Endothelial cell of umbilical vein (primary cell): ENCODE measurements around the gene CEBPA. TPM values are rescaled to one million over a fixed set of nuclear protein-coding genes. Genes with fewer than 3 reads are reported as not detected.

Source experiments
- BruUV-seq: library from RNA; stranded (reverse); fragments of 400-500 nt; replicated peaks from 2 replicates; lab custom pipeline; 2021; lab: Mats Ljungman, UMichigan
- CTCF ChIA-PET: fragments of 300-600, 350-600 bp; sonication (Branson Sonifier 250); formaldehyde crosslinking; loops from one replicate; lab custom pipeline; 2021; ENCODE audit warnings: antibody characterized with exemption, inconsistent platforms; lab: Charles Lee
- POLR2A ChIA-PET: fragments of 300-600, 350-600 bp; sonication (Branson Sonifier 250); formaldehyde crosslinking; loops from one replicate; lab custom pipeline; 2021; ENCODE audit warnings: antibody characterized with exemption, inconsistent platforms; lab: Charles Lee
- DNase-seq: peaks from one replicate; pipeline ENCODE4 v3.0.0-alpha.2; 2011; ENCODE audit warnings: low read depth, low spot score
- FAIRE-seq: peaks from 2 replicates; lab custom pipeline; 2011; peaks lifted over from hg19 to GRCh38; lab: Jason Lieb, UNC
- H2AFZ ChIP-seq: 2 replicates; pipeline ENCODE4 v1.6.0; 2012; ENCODE audit warnings: low read depth, low read length, control low read depth, inconsistent platforms
- H3K27ac ChIP-seq: 2 replicates; pipeline ENCODE4 v1.5.1; 2011; ENCODE audit warnings: low read depth, mild to moderate bottlenecking, control low read depth, low read length, moderate library complexity; ENCODE audit not compliant: insufficient read depth
- H3K27me3 ChIP-seq, 2 experiments: 2 replicates each; pipeline versions ENCODE4 v1.6.0 to v1.6.1; 2011; ENCODE audit warnings: low read length in 2 of 2, mixed read lengths in 1 of 2; ENCODE audit not compliant: control insufficient read depth in 2 of 2, insufficient read depth in 2 of 2
- H3K36me3 ChIP-seq, 2 experiments: 2 replicates in 1 of 2; 3 replicates in 1 of 2; pipeline ENCODE4 v1.5.1; 2011; ENCODE audit warnings: low read length in 2 of 2, mild to moderate bottlenecking in 1 of 2, moderate library complexity in 1 of 2; ENCODE audit not compliant: control insufficient read depth in 2 of 2, insufficient read depth in 2 of 2; ENCODE audit errors: extremely low read depth in 1 of 2
- H3K4me1 ChIP-seq: 3 replicates; pipeline ENCODE4 v1.5.1; 2011; ENCODE audit warnings: mild to moderate bottlenecking, low read length; ENCODE audit not compliant: control insufficient read depth, insufficient read depth; ENCODE audit errors: extremely low read depth
- H3K4me2 ChIP-seq: 2 replicates; pipeline ENCODE4 v1.6.1; 2011; ENCODE audit warnings: low read length, control low read depth, mixed read lengths; ENCODE audit not compliant: insufficient read depth
- H3K4me3 ChIP-seq, 3 experiments: fragments of 200-600 bp in 1 of 3; sonication (generic), shearing (Covaris generic) in 1 of 3; replicated peaks in 1 of 3; 2 replicates each; pipeline ENCODE4 v1.5.1; 2011 to 2016; ENCODE audit warnings: control low read depth in 3 of 3, low read length in 3 of 3, mild to moderate bottlenecking in 2 of 3, inconsistent platforms in 1 of 3, low read depth in 1 of 3, moderate library complexity in 1 of 3; ENCODE audit not compliant: insufficient read depth in 1 of 3
- H3K79me2 ChIP-seq: 2 replicates; pipeline ENCODE4 v1.6.0; 2012; ENCODE audit warnings: low read length, inconsistent platforms; ENCODE audit not compliant: control insufficient read depth, insufficient read depth
- H3K9ac ChIP-seq: replicated peaks from 2 replicates; pipeline ENCODE3; 2011; ENCODE audit warnings: low read length, control low read depth; ENCODE audit not compliant: insufficient read depth; ENCODE audit errors: extremely low read depth
- H3K9me1 ChIP-seq: replicated peaks from 3 replicates; pipeline ENCODE4 v1.6.0; 2011; ENCODE audit warnings: mild to moderate bottlenecking, low read length; ENCODE audit not compliant: control insufficient read depth, insufficient read depth; ENCODE audit errors: extremely low read depth
- H3K9me3 ChIP-seq: replicated peaks from 2 replicates; pipeline ENCODE4 v1.5.1; 2012; ENCODE audit warnings: low read length, inconsistent platforms; ENCODE audit not compliant: control insufficient read depth, insufficient read depth
- H4K20me1 ChIP-seq: replicated peaks from 2 replicates; pipeline ENCODE3; 2011; ENCODE audit warnings: mild to moderate bottlenecking, low read length; ENCODE audit not compliant: control insufficient read depth, insufficient read depth; ENCODE audit errors: extremely low read depth
- EZH2 ChIP-seq: IDR thresholded peaks from 2 replicates; pipeline ENCODE4 v1.6.1; 2012; ENCODE audit warnings: borderline replicate concordance, low read depth, mild to moderate bottlenecking, moderate library complexity, low read length, inconsistent platforms; ENCODE audit not compliant: severe bottlenecking
- FOS ChIP-seq: IDR thresholded peaks from 2 replicates; pipeline ENCODE4 v1.6.1; 2011; ENCODE audit warnings: mild to moderate bottlenecking, low read length, moderate library complexity, borderline replicate concordance; ENCODE audit not compliant: insufficient read depth
- GATA2 ChIP-seq: IDR thresholded peaks from 2 replicates; pipeline ENCODE4 v1.7.0; 2011; ENCODE audit warnings: low read depth, mild to moderate bottlenecking, moderate library complexity, mixed read lengths, low read length; ENCODE audit not compliant: insufficient read length, insufficient read depth
- JUN ChIP-seq: IDR thresholded peaks from 2 replicates; pipeline ENCODE4 v1.6.1; 2011; ENCODE audit warnings: borderline replicate concordance, low read depth; ENCODE audit not compliant: insufficient read length, insufficient read depth
- dilution Hi-C: fragments of 300-500 bp; cut with MboI; formaldehyde crosslinking; loops from one replicate; pipeline ENCODE4 v1.15.0; 2019; ENCODE audit warnings: low sequenced_read_pairs; ENCODE audit not compliant: extremely low pct_ligation_motif_present
- intact Hi-C: fragments of 100-400 bp; cut with micrococcal nuclease; formaldehyde crosslinking; loops from one replicate; pipeline ENCODE4 v1.10.0; 2022
- polyA plus RNA-seq, 4 experiments: library from polyadenylated mRNA; depleted of rRNA in 3 of 4; stranded (reverse) in 3 of 4; unstranded in 1 of 4; fragments of >200 nt; gene quantifications; 2 replicates each; pipeline versions ENCODE4 v1.2.1 to v1.2.3, GENCODE V29; 2011 to 2012; ENCODE audit warnings: missing spikeins in 1 of 4
- total RNA-seq: library from RNA; stranded (reverse); gene quantifications from 2 replicates; pipeline ENCODE4 v1.2.3, GENCODE V29; 2021
- TF ChIP-seq, protein P1 (sequence below), 2 donors: IDR thresholded peaks; 1 replicate in 1 of 2; 2 replicates in 1 of 2; pipeline ENCODE4 v1.5.1; 2011; ENCODE audit warnings: low read length in 2 of 2, mild to moderate bottlenecking in 2 of 2, moderate library complexity in 2 of 2, control low read depth in 1 of 2, inconsistent platforms in 1 of 2, low read depth in 1 of 2; ENCODE audit not compliant: insufficient read depth in 1 of 2; ENCODE audit errors: extremely low read depth in 1 of 2

Gene CEBPA
- total and polyA plus RNA-seq, 2 donors (not counting 3 experiments of a cell fraction or from before 2014, with no cell fraction given): 0.06 TPM; not detected in 1

DNA sequence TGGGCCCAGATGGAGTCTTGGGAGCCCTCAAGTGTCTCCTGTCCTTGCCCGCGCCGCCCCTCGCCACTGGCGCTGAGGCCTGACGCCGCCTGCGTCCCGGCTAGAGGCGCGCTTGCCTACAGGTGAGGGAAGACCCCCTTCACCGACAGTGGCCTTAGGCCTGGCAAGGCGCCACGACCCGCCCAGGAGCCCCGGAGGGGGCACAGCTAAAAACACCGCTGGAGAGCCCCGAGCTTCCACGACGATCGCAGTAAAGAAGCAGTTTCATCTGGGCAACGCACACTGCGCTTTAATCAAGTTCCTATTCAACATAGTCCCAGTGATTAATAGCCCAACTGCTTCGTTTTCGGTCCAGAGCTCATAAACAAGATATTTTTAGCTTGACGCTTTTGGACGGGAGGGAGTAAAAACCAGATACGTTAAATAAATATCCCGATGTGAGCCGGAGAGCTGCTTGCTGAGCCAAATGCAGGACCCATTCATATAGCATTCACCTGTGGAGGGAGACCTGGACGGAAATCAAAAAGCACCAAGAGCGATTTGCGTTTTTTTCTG is 1.5 kb upstream of the CEBPA start:
- Histone ChIP-seq H2AFZ (no peak overlapping the region), H3K4me3 (no peak overlapping the region), H3K9me3 (no peaks in the 10 kb centered on the region), H3K4me1 (peaks cover 9% of the 10 kb centered on the region), H3K36me3 (no peaks in the 10 kb centered on the region), H3K79me2 (no peaks in the 10 kb centered on the region), H4K20me1 (no peaks in the 10 kb centered on the region), H3K9ac (no peak overlapping the region), H3K4me2 (no peak overlapping the region), H3K27ac (no peak overlapping the region), H3K9me1 (no peaks in the 10 kb centered on the region), H3K27me3 (peaks cover 25 to 46% of the 10 kb centered on the region in 2 experiments)
- FAIRE-seq (no peak), DNase-seq (no peak)
- ChIA-PET POLR2A (no interaction called here), CTCF (interaction anchor here (0.9 to 2.2 kb wide), 7 partner anchors 12 to 112 kb away, joined by 3 to 13 read pairs (median 7); partner anchors contain the start of gene CEBPG)
- no TSS peak for BruUV-seq
- intact Hi-C loops (loop anchor here (2.0 to 5.0 kb wide), 2 partner anchors 69 to 93 kb away; no protein-coding TSS in a partner anchor), dilution Hi-C loops (no loop called here)
- TF ChIP-seq GATA2: no peak
- peak; percentile 84 for TF ChIP-seq EZH2
- TF ChIP-seq FOS: no peak

GRCh38 chr19:33302974-33303790 is 848 bp upstream of the CEBPA start:
- TF ChIP-seq EZH2 (peak; percentile 75), JUN (no peak)
- TF ChIP-seq, protein P1, sequence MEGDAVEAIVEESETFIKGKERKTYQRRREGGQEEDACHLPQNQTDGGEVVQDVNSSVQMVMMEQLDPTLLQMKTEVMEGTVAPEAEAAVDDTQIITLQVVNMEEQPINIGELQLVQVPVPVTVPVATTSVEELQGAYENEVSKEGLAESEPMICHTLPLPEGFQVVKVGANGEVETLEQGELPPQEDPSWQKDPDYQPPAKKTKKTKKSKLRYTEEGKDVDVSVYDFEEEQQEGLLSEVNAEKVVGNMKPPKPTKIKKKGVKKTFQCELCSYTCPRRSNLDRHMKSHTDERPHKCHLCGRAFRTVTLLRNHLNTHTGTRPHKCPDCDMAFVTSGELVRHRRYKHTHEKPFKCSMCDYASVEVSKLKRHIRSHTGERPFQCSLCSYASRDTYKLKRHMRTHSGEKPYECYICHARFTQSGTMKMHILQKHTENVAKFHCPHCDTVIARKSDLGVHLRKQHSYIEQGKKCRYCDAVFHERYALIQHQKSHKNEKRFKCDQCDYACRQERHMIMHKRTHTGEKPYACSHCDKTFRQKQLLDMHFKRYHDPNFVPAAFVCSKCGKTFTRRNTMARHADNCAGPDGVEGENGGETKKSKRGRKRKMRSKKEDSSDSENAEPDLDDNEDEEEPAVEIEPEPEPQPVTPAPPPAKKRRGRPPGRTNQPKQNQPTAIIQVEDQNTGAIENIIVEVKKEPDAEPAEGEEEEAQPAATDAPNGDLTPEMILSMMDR (IDR thresholded peaks at IDR 0.05; ENCODE audit: extremely low read depth in 1 of 2, insufficient read depth in 1 of 2, low read depth in 1 of 2, low read length in 2 of 2): no peak
- dilution Hi-C loops (no loop called here), intact Hi-C loops (loop anchor here (1.0 to 5.0 kb wide), 3 partner anchors 68 to 94 kb away; partner anchors contain the start of gene CEBPG)
- Histone ChIP-seq H3K9me3 (no peaks in the 10 kb centered on the region), H3K4me1 (peaks cover 9% of the 10 kb centered on the region), H3K9me1 (no peaks in the 10 kb centered on the region), H3K4me3 (peak overlapping the region; percentile 40 to 64 (median 58)), H4K20me1 (no peaks in the 10 kb centered on the region), H3K4me2 (peak overlapping the region; percentile 58), H2AFZ (peak overlapping the region; percentile 95), H3K27ac (no peak overlapping the region), H3K27me3 (peaks cover 25 to 46% of the 10 kb centered on the region in 2 experiments), H3K36me3 (no peaks in the 10 kb centered on the region), H3K79me2 (no peaks in the 10 kb centered on the region), H3K9ac (peak overlapping the region; percentile 37)
- ChIA-PET POLR2A (no interaction called here), CTCF (interaction anchor here (0.8 to 2.2 kb wide), 13 partner anchors 11 to 475 kb away, joined by 3 to 13 read pairs (median 4); partner anchors contain the start of gene CEBPG)
- no peak for FAIRE-seq
- peak; percentile 34 for DNase-seq
- BruUV-seq: no TSS peak
